Limb (tissue), 2 donors: ENCODE data around the gene LETMD1.
"Not testable (repeated sequence)": the region's sequence is repeated elsewhere in the genome, so short reads cannot be mapped to it uniquely, and the experiment has no call there.

Source experiments
- DNase-seq, 2 donors: peaks; one replicate each; pipeline ENCODE4 v3.0.0-alpha.2; 2016; ENCODE audit errors: extremely low spot score in 2 of 2

The LETMD1 gene

DNA sequence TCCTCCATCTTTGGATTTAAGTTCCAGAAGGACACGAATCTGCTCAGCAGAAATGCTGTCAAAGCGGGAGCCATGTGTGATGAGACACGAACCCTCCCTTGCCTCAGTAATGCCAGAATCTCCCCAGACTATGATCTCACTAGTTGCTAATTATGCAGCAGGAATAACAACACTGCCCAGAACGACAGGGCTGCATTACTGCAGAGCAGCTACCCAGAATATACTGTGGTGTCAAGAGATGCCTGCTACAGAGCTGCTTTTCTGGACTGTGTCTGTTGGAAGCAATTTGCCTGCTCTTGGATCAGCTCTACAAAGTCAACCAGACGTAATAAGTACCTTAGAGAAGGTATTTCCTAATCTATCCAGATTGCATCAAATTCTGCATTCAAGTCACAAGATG, 29.8 kb downstream of the LETMD1 start:
- DNase-seq: no peak

DNA sequence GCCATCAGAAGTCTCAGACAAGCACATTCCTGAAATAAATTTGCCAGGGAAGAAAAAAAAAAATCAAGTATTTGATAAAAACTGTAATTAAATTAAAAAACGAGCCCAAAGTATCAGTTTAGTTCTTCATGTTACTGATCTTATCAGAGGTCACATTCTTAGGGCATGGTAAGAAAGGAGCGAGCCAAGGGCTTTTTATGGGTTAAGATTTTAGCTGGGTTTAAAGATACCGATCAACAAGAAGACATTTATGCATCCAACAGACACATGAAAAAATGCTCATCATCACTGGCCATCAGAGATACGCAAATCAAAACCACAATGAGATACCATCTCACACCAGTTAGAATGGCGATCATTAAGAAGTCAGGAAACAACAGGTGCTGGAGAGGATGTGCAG, 30.2 kb downstream of the LETMD1 start:
- not testable (repeated sequence) for DNase-seq

DNA sequence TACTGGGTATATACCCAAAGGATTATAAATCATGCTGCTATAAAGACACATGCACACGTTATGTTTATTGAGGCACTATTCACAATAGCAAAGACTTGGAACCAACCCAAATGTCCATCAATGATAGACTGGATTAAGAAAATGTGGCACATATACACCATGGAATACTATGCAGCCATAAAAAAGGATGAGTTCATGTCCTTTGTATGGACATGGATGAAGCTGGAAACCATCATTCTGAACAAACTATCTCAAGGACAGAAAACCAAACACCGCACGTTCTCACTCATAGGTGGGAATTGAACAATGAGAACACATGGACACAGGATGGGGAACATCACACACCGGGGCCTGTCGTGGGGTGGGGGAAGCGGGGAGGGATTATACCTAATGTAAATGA, 30.7 kb downstream of the LETMD1 start:
- not testable (repeated sequence) for DNase-seq

DNA sequence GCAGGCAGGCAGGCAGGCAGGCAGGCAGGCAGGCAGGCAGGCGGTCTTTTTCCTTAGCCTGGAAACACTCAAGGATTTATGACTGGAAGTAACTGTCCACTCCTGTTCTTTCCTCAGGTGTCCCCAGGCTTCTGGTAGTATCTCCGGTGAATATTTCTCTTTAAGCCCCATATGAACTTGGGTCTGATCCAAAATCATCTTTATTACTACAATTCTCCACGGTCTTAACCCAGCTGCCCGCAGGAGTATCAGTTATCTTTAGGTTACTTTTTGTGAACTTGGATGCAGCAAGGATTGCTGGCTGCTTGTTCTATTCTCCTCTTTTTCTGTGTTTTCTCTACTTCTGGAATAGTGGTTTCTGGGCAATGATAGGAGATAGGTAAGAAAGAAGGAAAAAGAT, 32.0 kb downstream of the LETMD1 start:
- DNase-seq: no peak

DNA sequence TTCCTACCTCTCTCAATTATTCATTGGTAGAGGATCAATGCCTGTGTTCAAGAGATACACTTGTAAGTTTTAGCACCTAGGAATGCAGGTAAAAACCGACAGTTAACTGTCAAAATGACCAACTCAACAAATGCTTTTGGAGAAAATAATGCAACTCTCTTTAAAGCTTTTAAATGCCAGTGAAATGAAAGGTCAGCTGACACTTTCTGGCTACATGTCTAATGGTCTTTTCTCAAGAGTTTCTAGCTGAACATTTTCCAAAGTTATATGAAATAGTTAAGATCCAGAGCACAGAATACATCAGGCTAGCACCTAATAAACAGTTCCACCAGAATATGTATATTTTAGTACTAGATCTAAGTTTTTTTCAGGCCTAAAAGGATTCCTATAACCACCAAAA, 33.3 kb downstream of the LETMD1 start:
- DNase-seq: no peak

DNA sequence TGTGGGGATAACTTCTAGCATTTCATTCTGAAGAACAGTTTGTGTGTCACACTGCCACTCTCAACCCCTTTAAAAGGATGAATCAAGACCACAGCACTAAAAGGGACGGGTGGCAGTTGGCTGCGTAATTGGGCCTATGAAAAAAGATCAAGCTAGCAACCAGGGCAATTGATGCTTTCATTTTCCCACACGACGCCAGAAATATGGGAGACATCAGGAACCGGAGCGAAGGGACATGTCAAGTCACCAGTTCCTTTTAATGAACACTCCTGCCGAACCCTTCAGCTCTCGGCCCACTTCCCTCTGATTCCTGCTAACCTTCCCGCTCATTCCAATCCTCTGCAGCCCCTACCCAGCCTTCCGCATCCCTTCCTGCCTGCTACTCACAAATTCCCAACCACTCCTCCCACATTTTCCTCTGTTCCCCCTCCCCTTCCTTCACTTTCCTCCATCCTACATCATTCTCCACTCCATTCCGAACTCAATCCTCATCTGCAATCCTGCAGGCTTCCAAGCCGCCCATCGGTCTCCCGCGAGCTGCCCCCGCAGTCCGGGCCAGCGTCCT, 34.5 kb downstream of the LETMD1 start:
- DNase-seq: peak in 1 of 2 donors; percentile 52

DNA sequence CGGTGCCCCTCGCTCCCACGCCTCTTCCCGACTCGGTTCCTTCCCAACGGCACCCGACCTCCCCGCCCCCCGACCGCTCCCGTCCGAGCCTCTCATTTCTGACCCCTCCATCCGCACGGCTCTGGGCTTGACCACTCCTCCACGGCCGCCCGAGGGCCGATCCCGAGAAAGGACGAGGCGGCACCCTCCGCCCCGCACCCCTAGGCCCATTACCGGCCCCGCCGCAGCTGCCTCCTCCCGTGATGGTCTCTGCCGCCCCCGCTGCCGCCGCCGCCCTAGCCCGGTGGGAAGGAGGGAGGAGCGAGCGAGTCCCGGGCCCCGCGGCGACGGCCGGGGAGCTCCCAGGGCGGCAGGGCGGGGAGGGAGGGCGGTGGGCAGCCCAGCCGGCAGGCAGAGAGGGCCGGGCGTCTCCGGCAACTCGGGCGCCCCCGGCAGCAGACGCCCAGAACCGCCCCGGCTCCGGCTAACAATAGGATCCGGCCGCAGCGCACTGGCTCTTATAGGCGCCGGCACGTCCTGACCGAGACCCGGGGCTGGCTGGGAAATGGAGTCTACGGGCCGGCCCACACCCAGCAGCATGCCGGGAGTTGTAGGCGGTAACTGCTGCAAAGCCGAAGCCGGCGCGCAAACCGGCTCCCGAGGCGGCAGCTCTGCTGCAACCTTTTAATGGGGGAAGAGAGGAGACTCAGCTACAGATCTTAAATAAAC, 35.2 kb downstream of the LETMD1 start, which contains the start of gene CSRNP2:
CSRNP2 (minus strand) TSS at position 471 of the 708 bp plus-strand sequence. CDS start 7,035 bp downstream, outside the sequence.
- DNase-seq: peak; percentile 96 to 98

DNA sequence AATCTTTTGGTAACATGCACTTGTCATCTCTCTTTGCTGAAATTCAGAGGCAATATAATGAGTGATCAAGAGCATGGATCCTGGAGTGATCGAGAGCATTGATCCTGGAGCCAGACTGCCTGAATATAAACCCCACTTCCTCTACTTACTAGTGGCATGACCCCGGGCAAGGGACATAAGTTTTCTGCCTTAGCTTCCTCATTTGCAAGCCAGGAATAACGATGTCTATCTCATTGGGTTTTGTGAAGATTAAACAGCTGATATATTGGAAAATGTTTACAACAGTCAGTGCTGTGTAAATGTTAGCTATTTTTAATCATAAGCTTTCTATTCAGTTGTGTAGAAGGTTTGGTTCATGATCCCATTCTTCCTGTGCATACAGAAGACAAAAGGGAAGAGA, 37.6 kb downstream of the LETMD1 start:
- DNase-seq: no peak

DNA sequence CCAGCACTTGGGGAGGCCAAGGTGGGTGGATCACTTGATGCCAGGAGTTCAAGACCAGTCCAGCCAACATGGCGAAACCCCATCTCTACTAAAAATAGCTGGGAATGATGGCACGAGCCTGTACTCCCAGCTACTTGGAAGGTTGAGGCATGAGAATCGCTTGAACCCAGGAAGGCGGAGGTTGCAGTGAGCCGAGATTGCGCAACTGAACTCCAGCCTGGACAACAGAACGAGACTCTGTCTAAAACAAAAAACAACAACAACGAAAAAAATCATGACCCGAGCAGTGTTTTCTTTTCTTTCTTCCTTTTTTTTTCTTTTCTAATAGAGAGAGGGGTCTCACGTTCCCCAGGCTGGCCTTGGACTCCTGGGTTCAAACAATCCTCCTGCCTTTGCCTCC, 38.8 kb downstream of the LETMD1 start:
- no peak for DNase-seq

DNA sequence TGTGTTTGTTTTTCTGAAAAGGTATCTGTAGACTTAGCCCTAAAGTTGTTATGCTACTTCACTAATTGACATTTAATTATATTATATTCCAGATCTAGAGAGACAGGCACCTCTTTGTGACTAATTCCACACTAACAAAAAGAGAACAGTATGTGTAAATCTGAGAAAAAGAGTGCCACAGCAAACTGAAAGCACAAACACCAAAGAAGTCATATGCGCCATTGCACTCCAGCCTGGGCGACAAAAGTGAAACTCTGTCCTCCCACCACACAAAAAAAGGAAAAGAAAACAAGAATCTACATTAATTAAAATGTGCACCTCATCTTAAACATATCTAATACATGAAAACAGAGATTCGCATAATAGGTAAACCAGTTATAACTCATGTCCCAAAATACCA, 39.7 kb downstream of the LETMD1 start:
- no peak for DNase-seq

DNA sequence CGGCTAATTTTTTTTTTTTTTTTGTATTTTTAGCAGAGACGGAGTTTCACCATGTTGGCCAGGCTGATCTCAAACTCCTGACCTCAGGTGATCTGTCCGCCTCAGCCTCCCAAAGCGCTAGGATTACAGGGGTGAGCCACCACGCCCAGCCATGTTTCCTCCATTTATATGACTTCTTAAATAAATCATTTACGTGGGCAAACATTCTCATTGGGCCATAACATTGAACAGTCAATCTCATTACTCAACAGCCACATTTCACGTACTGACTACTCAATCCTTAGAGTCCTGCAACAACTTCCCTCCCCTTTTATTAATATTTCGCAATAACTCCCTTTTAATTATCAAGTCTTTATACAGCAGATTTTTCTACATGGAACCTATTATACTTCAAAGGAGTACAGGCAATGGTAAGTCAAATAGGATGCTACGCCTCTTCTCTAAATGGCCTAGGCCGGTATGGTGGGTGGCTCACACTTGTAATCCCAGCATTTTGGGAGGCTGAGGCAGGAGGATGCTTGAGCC, 42.6 kb downstream of the LETMD1 start:
- DNase-seq: no peak

DNA sequence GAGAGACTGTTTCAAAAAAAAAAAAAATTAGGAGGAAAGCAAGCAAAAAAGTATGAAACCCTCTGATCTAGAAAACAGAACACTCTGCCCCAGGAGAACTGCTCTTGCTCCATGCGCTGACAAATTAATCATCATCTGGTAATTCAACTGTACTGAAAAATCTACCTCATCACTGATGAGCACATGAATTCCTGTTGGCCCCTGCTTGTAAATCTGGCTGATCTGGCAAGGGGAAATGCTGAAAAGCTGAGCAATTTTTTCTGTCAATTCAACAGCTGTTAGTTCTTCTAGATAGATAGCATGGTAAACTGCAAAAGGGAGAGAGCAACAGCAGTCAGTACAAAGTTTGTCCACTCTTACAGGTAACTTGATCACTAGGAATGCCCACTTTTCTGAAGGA, 50.5 kb downstream of the LETMD1 start:
- DNase-seq: no peak

DNA sequence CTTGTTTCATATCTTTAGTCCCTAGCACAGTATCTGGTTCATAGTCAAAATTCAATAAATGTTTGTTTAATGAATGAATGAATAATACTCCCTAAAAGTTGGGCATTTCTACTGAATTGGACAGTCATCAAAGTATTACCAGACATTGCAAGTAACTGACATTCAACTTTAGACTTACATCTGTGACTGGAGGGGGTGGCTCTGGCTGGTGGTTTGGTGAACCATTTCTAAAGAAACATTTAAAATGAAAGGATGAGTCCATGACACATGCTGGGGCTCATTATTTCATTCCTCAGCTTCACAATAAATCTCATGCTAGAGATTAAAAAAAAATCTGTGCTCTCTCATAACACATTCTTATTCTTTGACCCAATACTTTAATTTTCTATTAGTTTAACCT, 55.9 kb downstream of the LETMD1 start:
- no peak for DNase-seq

DNA sequence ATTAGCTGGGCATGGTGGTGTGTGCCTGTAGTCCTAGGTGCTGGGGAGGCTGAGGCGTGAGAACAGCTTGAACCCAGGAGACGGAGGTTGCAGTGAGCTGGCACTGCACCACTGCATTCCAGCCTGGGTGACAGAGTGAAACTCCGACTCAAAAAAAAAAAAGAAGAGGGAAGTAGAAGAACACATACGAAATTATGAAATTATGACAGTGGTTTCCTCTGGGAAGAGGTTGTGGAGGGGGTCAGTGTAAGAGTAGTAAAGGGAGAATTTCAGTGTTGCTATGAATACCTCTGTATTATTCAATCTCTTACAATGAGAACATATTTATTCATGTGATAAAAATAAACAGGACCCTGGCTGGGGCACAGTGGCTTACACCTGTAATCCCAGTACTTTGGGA, 60.0 kb downstream of the LETMD1 start:
- no peak for DNase-seq
